NOMO-1 treated with dmso at 0.1 percent for 144 hours (cell line): ENCODE results near the gene ROPN1L.
A peak's percentile ranks its signal among the peaks of the same experiment; 100 is the strongest.
"Not testable (repeated sequence)": the region's sequence is repeated elsewhere in the genome, so short reads cannot be mapped to it uniquely, and the experiment has no call there.

Experiments used
- DNase-seq: peaks from one replicate; lab custom pipeline; 2025; ENCODE audit not compliant: unreplicated experiment; lab: John Stamatoyannopoulos, UW

The ROPN1L gene

GRCh38 chr5:10475931-10476676, 34.4 kb downstream of the ROPN1L start:
- DNase-seq, result no peak

GRCh38 chr5:10476878-10477277, 35.2 kb downstream of the ROPN1L start:
- no peak for DNase-seq

GRCh38 chr5:10477943-10478342, 36.3 kb downstream of the ROPN1L start:
- no peak for DNase-seq

- no peak for DNase-seq
These were observed 36.8 kb downstream of the ROPN1L start for GRCh38 chr5:10478436-10478835.

GRCh38 chr5:10479154-10479721, 37.6 kb downstream of the ROPN1L start:
- DNase-seq, result no peak

- no peak for DNase-seq
These were observed 38.7 kb downstream of the ROPN1L start for GRCh38 chr5:10480237-10480985.

GRCh38 chr5:10481241-10481935, 39.7 kb downstream of the ROPN1L start:
- no peak for DNase-seq

GRCh38 chr5:10482791-10483530, 41.3 kb downstream of the ROPN1L start:
- no peak for DNase-seq

- no peak for DNase-seq
These were observed 43.1 kb downstream of the ROPN1L start for GRCh38 chr5:10484774-10485141.

- no peak for DNase-seq
These were observed 43.6 kb downstream of the ROPN1L start for GRCh38 chr5:10485142-10485795.

GRCh38 chr5:10485897-10486296, 44.2 kb downstream of the ROPN1L start:
- no peak for DNase-seq

GRCh38 chr5:10486511-10487344, 45.0 kb downstream of the ROPN1L start:
- no peak for DNase-seq

GRCh38 chr5:10488144-10488543, 46.5 kb downstream of the ROPN1L start:
- no peak for DNase-seq

- DNase-seq, result peak; percentile 96
These were observed 48.2 kb downstream of the ROPN1L start for GRCh38 chr5:10489810-10490426.

- no peak for DNase-seq
These were observed 49.4 kb downstream of the ROPN1L start for GRCh38 chr5:10490927-10491672.

- DNase-seq, result no peak
These were observed 50.0 kb downstream of the ROPN1L start for GRCh38 chr5:10491673-10492026.

- DNase-seq, result peak; percentile 47
These were observed 52.2 kb downstream of the ROPN1L start for GRCh38 chr5:10493884-10494283.

- DNase-seq, result not testable (repeated sequence)
These were observed 52.8 kb downstream of the ROPN1L start for GRCh38 chr5:10494497-10494896.
